Esophagus muscularis mucosa (tissue), 3 donors: ENCODE results near the gene CTNND1.

Experiments used
- EP300 ChIP-seq: sonication (generic); formaldehyde crosslinking; IDR thresholded peaks from one replicate; pipeline ENCODE4 v1.6.1; 2017; ENCODE audit warnings: antibody characterized with exemption
- TF ChIP-seq, protein P1 (sequence below), 3 experiments: fragments of 200-600 bp in 2 of 3; fragments of 450-650 bp in 1 of 3; sonication (generic) in 2 of 3; IDR thresholded peaks; one replicate each; pipeline ENCODE4 v1.5.1; 2017 to 2019; ENCODE audit warnings: antibody characterized with exemption in 3 of 3, mild to moderate bottlenecking in 2 of 3, moderate library complexity in 1 of 3

DNA sequence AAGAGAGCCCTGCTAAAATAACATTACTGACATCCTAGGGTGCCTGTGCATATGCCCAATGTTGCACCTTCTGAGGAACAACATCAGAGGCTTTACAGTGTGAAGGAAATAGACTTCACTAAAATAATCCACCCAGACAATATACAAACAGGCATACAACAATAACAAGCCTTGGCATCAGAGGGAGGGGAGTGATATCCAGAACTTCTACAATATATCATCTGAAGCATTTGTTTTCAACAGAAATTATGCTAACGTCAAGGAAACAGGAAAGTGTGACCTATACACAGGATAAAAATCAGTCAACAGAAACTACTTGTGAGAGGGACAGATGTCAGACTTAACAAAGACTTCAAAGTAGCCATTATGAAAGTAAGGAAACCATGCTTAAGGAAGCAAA lies 81.3 kb downstream of the CTNND1 start:
- TF ChIP-seq, protein P1, sequence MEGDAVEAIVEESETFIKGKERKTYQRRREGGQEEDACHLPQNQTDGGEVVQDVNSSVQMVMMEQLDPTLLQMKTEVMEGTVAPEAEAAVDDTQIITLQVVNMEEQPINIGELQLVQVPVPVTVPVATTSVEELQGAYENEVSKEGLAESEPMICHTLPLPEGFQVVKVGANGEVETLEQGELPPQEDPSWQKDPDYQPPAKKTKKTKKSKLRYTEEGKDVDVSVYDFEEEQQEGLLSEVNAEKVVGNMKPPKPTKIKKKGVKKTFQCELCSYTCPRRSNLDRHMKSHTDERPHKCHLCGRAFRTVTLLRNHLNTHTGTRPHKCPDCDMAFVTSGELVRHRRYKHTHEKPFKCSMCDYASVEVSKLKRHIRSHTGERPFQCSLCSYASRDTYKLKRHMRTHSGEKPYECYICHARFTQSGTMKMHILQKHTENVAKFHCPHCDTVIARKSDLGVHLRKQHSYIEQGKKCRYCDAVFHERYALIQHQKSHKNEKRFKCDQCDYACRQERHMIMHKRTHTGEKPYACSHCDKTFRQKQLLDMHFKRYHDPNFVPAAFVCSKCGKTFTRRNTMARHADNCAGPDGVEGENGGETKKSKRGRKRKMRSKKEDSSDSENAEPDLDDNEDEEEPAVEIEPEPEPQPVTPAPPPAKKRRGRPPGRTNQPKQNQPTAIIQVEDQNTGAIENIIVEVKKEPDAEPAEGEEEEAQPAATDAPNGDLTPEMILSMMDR (IDR thresholded peaks at IDR 0.05), result no peak
- TF ChIP-seq EP300, result no peak
